Measurements from ENCODE around the gene DCLK3. TPM values are rescaled to one million over a fixed set of nuclear protein-coding genes. Genes with fewer than 3 reads are reported as not detected.

The DCLK3 gene
- total RNA-seq, 1 donor from 2014 or later: not detected

DNA sequence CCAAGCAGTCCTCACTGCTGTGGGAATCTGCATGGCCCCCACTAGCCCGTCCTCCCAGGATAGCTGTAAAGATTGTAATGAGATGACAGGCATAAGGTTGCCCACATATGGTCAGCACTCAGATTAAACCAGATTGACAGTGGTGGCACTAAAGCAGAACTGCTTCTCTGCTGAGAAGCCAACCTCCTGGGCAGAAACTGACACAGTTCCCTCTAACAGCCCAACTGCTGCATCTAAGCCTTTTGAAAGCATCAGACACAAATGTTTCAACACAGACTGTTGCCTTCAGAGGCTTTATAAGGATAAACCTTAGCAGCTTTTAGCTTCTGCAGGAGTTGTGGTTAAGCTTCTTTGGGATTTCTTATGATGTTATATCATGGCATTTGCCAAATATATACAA lies 13.0 kb downstream of the DCLK3 start:
- Mint-ChIP-seq H3K36me3 (ENCODE audit: unreplicated experiment) (no peaks in the 10 kb centered on the region), H3K27ac (ENCODE audit: unreplicated experiment) (no peak overlapping the region), H3K9me3 (ENCODE audit: unreplicated experiment) (no peaks in the 10 kb centered on the region), H3K27me3 (ENCODE audit: unreplicated experiment) (peaks cover 58% of the 10 kb centered on the region), H3K4me3 (ENCODE audit: unreplicated experiment) (no peak overlapping the region), H3K4me1 (ENCODE audit: unreplicated experiment) (no peaks in the 10 kb centered on the region)
- DNase-seq (ENCODE audit: extremely low spot score, unreplicated experiment): no peak
- TF ChIP-seq, protein P1, sequence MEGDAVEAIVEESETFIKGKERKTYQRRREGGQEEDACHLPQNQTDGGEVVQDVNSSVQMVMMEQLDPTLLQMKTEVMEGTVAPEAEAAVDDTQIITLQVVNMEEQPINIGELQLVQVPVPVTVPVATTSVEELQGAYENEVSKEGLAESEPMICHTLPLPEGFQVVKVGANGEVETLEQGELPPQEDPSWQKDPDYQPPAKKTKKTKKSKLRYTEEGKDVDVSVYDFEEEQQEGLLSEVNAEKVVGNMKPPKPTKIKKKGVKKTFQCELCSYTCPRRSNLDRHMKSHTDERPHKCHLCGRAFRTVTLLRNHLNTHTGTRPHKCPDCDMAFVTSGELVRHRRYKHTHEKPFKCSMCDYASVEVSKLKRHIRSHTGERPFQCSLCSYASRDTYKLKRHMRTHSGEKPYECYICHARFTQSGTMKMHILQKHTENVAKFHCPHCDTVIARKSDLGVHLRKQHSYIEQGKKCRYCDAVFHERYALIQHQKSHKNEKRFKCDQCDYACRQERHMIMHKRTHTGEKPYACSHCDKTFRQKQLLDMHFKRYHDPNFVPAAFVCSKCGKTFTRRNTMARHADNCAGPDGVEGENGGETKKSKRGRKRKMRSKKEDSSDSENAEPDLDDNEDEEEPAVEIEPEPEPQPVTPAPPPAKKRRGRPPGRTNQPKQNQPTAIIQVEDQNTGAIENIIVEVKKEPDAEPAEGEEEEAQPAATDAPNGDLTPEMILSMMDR (IDR thresholded peaks at IDR 0.05): no peak

DNA sequence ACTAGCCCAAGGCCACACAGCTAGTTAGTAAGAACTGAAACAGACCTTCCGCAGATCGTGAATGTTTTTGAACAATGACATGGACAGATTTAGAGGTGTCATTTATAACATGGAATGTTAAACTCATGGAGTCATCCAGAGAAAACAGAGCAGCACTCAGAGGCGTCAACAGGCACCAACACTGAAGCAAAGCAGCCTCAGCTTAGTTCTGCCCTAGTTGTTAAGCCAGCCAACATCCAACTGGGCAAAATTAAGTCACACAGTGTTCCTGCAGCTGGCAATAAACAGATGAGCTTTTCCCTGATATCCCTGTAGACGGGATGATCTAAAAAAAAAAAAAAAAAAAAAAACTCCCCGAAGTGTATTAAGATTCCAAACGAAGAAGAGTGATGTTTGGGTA lies 13.6 kb downstream of the DCLK3 start:
- Mint-ChIP-seq H3K4me1 (ENCODE audit: unreplicated experiment) (no peaks in the 10 kb centered on the region), H3K9me3 (ENCODE audit: unreplicated experiment) (no peaks in the 10 kb centered on the region), H3K4me3 (ENCODE audit: unreplicated experiment) (no peak overlapping the region), H3K36me3 (ENCODE audit: unreplicated experiment) (no peaks in the 10 kb centered on the region), H3K27ac (ENCODE audit: unreplicated experiment) (no peak overlapping the region), H3K27me3 (ENCODE audit: unreplicated experiment) (peaks cover 57% of the 10 kb centered on the region)
- no peak for DNase-seq (ENCODE audit: extremely low spot score, unreplicated experiment)
- TF ChIP-seq, protein P1 (IDR thresholded peaks at IDR 0.05): no peak

DNA sequence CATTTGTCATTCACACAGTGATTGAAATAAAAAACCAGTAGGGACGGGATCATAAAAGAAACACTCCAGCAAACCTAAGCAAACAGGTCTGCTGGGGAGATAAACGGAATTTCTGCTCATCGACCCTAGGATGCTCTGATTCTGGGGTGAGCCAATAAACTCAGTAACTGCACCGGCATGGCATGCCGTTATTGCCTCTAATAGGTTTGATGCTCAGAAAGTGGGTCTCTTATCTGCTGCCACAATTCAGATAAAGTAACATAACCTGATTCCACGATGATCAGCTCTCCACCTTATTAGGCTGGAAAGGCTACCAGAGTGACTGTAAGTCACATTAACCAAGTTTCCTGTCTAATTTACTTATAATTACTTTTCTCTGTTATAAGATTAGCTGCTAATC lies 19.6 kb downstream of the DCLK3 start:
- no peak overlapping the region for H3K27ac Mint-ChIP-seq (ENCODE audit: unreplicated experiment)
- peaks cover 57% of the 10 kb centered on the region for H3K27me3 Mint-ChIP-seq (ENCODE audit: unreplicated experiment)
- no peaks in the 10 kb centered on the region for H3K4me1 Mint-ChIP-seq (ENCODE audit: unreplicated experiment)
- no peaks in the 10 kb centered on the region for H3K9me3 Mint-ChIP-seq (ENCODE audit: unreplicated experiment)
- H3K36me3 Mint-ChIP-seq (ENCODE audit: unreplicated experiment): no peaks in the 10 kb centered on the region
- TF ChIP-seq, protein P1 (IDR thresholded peaks at IDR 0.05): no peak
- DNase-seq (ENCODE audit: extremely low spot score, unreplicated experiment): no peak
- no peak overlapping the region for H3K4me3 Mint-ChIP-seq (ENCODE audit: unreplicated experiment)

DNA sequence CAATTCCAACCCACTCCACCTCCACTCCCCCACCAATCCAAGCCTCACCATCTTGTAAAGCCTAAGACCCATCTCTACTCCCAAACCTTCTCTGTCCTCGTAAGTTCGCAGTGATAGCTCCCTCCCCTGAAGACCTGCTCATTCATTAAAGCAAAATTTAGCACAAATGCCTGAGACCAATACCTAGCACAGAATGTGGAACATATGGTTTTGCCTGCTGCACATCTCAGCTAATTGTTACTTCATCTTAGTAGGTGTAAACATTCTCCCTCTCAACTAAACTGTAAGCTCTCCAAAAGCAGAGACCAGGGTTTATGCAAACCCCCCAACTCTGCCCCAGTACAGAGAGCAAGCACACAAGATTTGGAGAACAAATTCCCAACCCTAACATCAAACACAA lies 20.5 kb downstream of the DCLK3 start:
- TF ChIP-seq, protein P1 (IDR thresholded peaks at IDR 0.05): no peak
- Mint-ChIP-seq H3K9me3 (ENCODE audit: unreplicated experiment) (no peaks in the 10 kb centered on the region), H3K4me3 (ENCODE audit: unreplicated experiment) (no peak overlapping the region), H3K27ac (ENCODE audit: unreplicated experiment) (no peak overlapping the region), H3K36me3 (ENCODE audit: unreplicated experiment) (no peaks in the 10 kb centered on the region), H3K4me1 (ENCODE audit: unreplicated experiment) (no peaks in the 10 kb centered on the region), H3K27me3 (ENCODE audit: unreplicated experiment) (peaks cover 52% of the 10 kb centered on the region)
- no peak for DNase-seq (ENCODE audit: extremely low spot score, unreplicated experiment)

DNA sequence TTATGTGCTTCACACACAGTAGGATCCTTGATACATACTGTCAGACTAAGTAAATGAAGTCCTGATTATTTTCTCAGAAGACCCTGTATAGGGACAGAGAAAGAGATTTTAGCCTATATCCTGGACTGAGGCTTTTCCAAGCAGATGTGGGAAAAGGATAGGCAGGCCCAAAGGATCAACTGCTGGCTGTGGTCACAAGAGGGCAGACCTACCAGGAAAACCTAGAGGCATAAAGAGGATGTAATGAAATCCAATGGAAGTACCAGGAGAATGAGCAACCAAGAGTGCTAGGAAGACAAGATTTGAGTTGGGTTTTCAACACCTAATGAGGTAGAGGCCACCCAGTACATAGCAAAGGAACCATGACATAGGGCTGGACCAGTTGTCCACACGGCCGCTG lies 23.1 kb downstream of the DCLK3 start:
- Mint-ChIP-seq H3K9me3 (ENCODE audit: unreplicated experiment) (no peaks in the 10 kb centered on the region), H3K27me3 (ENCODE audit: unreplicated experiment) (peaks cover 49% of the 10 kb centered on the region), H3K36me3 (ENCODE audit: unreplicated experiment) (no peaks in the 10 kb centered on the region), H3K27ac (ENCODE audit: unreplicated experiment) (no peak overlapping the region), H3K4me1 (ENCODE audit: unreplicated experiment) (no peaks in the 10 kb centered on the region), H3K4me3 (ENCODE audit: unreplicated experiment) (no peak overlapping the region)
- DNase-seq (ENCODE audit: extremely low spot score, unreplicated experiment): no peak
- TF ChIP-seq, protein P1 (IDR thresholded peaks at IDR 0.05): peak; percentile 28

All from osteocyte (in vitro differentiated cells).